NCI-H2081 treated with DMSO at 0.1 percent for 48 hours (cell line): Measurements from ENCODE around the gene GPR39.
"Not testable (repeated sequence)": the region's sequence is repeated elsewhere in the genome, so short reads cannot be mapped to it uniquely, and the experiment has no call there.

Experiments used
- DNase-seq: peaks from one replicate; lab custom pipeline; 2025; lab: John Stamatoyannopoulos, UW

The GPR39 gene

DNA sequence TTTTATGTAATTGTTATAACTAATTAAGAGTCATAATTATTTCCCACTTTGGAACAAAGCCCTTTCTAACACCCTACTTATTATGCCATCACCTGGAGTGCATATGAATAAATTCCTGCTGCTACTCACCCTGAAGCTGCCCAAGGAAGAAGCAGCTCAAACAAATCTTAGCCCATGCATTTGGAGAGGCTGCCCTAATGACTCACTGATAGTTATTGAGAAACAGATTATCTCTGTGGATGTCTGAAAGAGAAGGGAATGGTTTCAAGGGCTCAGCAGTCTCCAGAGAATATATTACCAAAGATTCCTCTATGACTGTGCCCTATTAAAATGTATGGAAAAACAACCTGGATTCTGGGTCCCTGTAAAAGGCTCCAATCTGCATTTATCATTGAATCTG, 81.0 kb downstream of the GPR39 start:
- no peak for DNase-seq

DNA sequence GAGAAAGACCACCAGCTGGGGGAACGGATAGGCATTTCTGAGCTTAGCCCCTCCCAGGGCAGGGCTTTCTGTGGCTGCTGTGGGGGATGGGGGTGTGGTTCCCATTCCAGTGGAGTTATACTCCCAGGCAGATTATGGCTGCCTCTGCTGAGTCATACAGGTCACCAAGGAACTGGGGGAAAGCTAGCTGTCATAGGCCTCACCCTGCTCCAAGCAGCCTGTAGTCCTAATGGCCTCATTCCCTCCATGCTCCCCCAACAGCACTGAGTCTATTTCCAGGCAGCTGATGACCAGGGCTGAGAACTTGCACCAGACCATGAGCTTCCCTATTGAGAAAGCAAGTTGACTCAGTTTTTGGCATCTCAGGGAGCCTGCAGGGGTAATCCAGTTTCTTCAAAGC, 87.1 kb downstream of the GPR39 start:
- no peak for DNase-seq

DNA sequence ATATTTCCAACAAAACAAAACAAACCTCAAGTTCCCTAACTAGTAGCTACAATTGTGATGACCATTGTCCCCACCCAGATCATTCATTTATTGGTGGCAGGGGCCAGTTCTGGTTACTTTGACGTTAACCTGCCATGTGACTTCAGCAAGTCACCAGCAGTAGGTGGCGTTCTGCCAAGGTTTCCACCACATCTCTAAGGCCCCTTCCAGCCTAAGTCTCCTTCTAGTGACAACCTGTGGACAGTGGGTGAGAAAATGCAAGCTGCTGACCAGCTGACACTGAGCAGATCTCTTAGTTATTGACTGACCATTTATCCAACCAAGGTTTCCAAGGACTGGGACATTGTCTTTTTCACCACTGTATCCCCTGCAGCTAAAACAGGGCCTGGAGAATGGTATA, 98.4 kb downstream of the GPR39 start:
- no peak for DNase-seq

GRCh38 chr2:132517386-132517785, 100.8 kb downstream of the GPR39 start:
- no peak for DNase-seq

GRCh38 chr2:132518302-132518701, 101.7 kb downstream of the GPR39 start:
- DNase-seq = no peak

GRCh38 chr2:132519566-132519965, 103.0 kb downstream of the GPR39 start:
- no peak for DNase-seq

DNA sequence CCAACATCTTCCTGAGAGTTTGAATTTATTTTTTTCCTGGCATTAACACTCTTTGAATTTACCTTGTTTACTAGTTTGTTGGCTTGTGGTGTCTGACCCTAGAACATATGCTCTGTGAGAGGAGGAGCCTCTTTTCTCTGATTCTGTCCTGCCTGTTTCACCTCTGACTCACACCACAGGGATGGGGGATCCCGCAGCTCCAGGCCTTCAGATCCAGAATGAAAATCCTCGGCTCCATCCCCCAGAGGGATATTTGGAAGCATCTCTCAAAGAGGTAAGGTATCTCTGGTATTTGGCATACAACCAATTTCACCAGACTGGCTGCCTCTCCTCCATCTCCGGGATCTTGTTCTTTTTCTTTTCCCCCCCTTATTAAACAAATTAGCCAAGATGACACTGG, 104.7 kb downstream of the GPR39 start:
- no peak for DNase-seq

GRCh38 chr2:132522901-132523300, 106.3 kb downstream of the GPR39 start:
- DNase-seq = no peak

DNA sequence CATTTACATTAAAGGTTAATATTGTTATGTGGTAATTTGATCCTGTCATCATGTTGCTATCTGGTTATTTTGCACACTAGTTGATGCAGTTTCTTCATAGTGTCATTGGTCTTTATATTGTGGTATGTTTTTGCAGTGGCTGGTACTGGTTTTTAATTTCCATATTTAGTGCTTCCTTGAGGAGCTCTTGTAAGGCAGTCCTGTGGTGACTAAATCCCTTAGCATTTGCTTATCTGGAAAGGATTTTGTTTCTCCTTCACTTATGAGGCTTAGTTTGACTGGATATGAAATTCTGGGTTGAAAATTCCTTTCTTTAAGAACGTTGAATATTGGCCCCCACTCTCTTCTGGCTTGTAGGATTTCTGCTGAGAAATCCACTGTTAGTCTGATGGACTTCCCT, 120.5 kb downstream of the GPR39 start:
- DNase-seq = not testable (repeated sequence)

DNA sequence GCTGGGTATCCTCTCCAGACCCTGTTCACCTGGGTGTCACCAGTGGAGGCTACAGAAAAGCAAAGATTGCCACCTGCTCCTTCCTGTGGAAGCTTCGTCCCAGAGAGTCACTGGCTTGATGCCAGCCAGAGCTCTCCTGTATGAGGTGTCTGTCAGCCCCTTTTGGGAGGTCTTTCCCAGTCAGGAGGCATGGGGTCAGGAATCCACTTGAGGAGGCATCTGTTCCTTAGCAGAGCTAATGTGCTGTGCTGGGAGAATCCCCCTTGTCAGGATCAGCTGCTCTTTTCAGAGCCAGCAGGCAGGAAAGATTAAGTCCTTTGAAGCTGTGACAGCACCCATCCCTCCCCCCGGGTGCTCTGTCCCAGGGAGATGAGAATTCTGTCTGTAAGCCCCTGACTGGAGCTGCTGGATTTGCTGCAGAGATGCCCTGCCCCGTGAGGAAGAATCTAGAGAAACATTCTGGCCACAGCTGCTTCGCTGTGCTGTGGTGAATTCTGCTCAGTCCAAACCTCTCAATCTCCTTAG, 121.8 kb downstream of the GPR39 start:
- DNase-seq = no peak

GRCh38 chr2:132540166-132540565, 123.6 kb downstream of the GPR39 start:
- no peak for DNase-seq

GRCh38 chr2:132542953-132543569, 126.5 kb downstream of the GPR39 start:
- no peak for DNase-seq

DNA sequence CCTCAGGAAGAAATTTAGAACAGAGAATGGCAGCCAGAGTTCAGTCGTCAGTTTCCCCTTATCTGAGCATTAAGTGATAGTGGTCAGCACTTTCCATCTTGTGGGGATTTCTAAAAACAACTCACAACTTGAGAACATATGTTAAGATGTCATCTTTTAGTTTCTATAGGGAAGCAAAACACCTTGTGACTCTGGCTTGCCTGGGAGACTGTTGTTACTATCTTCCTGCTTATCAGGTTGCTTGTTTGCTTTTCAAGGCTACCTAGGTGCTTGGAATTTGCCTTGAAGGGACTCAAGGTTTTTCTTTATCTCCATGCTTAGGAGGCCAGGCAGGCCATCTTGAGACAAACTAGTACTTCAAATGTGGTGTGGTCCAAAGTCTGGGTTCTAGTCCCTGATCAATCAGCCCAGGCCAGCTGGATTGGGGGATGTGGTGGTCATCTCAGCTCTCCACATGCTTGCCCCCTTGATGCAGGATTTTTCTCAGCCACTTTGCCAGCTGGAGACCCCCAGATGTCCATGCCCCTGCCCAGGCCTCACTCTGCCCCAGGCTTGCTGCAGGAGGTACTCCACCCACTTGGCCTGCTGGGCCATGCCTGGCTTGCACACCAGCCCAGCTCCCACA, 127.5 kb downstream of the GPR39 start:
- DNase-seq = no peak

GRCh38 chr2:132547090-132547687, 130.6 kb downstream of the GPR39 start:
- DNase-seq = no peak

GRCh38 chr2:132549935-132550670, 133.5 kb downstream of the GPR39 start:
- no peak for DNase-seq

DNA sequence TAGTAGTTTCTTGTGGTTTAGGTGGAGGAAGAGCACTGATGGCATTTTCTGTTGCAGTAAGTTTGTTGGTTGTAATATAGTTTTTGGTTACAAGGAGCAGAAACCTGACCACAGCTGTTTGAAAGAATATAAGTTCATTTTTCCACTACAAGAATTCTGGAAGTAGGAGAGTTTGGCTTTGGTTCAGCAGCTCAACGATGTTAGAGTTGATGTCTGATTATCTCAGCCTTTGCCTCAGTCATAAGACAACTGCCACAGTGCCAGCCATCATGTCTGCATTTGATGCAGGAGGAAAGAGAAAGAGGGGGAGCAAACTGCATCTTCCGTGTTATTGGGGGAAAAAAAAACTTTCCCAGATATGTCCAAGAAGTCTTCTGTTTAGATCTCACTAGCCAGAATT, 134.3 kb downstream of the GPR39 start:
- no peak for DNase-seq

GRCh38 chr2:132557694-132558093, 141.1 kb downstream of the GPR39 start:
- no peak for DNase-seq

- no peak for DNase-seq
Measured at GRCh38 chr2:132559326-132559725, 142.7 kb downstream of the GPR39 start.

GRCh38 chr2:132559921-132560320, 143.3 kb downstream of the GPR39 start:
- no peak for DNase-seq

- DNase-seq = no peak
Measured at GRCh38 chr2:132560562-132560961, 144.0 kb downstream of the GPR39 start.

DNA sequence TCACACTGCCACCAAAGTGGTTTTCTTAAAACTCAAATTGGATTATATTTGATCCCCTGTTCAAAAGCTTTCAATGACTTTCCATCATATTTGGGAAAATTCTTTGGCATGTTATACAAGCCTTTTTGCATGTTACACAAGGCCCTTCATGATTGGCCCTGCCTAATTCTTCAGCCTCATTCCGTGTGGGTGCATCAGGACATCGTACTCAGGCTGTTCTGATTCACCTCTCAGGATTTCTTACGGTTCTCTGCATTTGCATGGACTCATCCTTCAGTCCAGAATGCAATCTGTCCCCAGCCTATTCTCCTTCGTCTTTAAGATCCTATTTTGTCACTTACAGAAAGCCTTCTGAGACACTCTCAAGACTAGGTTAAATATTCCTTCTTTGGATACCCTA, 145.6 kb downstream of the GPR39 start:
- no peak for DNase-seq

GRCh38 chr2:132564065-132564464, 147.5 kb downstream of the GPR39 start:
- DNase-seq = no peak

- DNase-seq = no peak
Measured at GRCh38 chr2:132566379-132566778, 149.8 kb downstream of the GPR39 start.
